ENCODE measurements around the gene MUL1. TPM values are rescaled to one million over a fixed set of nuclear protein-coding genes. Genes with fewer than 3 reads are reported as not detected.

The MUL1 gene
- total and polyA plus RNA-seq, 12 donors: 7.6 to 60.3 (median 42.6) TPM

- peaks cover 0 to 11% (median 7%) of the 10 kb centered on the region in 9 donors for H3K4me1 ChIP-seq
- no peaks in the 10 kb centered on the region for H3K9me3 ChIP-seq
- DNase-seq: no peak
- H3K36me3 ChIP-seq: no peaks in the 10 kb centered on the region
- no peak overlapping the region for H3K4me3 ChIP-seq
- ATAC-seq: no peak
- no peak overlapping the region for H3K27ac ChIP-seq
- intact Hi-C loops (cut with DNase I): no loop called here
- H3K27me3 ChIP-seq: peaks cover 0 to 26% (median 20%) of the 10 kb centered on the region in 7 donors
- 79 to 80% methylated on average over 4 of the region's 4 CpGs for WGBS, 2 donors
- TF ChIP-seq, protein P1, sequence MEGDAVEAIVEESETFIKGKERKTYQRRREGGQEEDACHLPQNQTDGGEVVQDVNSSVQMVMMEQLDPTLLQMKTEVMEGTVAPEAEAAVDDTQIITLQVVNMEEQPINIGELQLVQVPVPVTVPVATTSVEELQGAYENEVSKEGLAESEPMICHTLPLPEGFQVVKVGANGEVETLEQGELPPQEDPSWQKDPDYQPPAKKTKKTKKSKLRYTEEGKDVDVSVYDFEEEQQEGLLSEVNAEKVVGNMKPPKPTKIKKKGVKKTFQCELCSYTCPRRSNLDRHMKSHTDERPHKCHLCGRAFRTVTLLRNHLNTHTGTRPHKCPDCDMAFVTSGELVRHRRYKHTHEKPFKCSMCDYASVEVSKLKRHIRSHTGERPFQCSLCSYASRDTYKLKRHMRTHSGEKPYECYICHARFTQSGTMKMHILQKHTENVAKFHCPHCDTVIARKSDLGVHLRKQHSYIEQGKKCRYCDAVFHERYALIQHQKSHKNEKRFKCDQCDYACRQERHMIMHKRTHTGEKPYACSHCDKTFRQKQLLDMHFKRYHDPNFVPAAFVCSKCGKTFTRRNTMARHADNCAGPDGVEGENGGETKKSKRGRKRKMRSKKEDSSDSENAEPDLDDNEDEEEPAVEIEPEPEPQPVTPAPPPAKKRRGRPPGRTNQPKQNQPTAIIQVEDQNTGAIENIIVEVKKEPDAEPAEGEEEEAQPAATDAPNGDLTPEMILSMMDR (IDR thresholded peaks at IDR 0.05): no peak
Observed at GRCh38 chr1:20533635-20534034, 25.7 kb upstream of the MUL1 start.

DNA sequence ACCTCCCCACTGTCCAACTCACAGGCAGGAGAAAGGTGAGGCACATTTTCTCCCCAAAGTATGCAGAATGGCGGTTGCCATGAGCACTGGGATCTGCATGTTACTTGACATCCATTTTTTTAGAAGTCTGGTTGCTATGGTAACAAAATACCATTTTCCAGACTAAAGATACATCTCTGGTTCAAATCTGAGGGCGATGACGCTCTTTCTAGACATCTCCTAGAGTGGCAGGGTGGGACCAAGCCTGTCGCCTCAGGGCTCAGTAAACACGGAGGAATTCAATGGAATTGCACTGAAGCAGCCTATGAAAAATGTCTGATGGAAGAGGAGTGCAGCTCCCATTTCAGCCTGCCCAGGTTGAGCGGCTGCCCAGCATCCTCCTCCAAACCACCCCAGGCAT is 22.9 kb upstream of the MUL1 start:
- 66 to 71% methylated on average over 6 of the region's 6 CpGs for WGBS, 2 donors
- peaks cover 0 to 11% (median 7%) of the 10 kb centered on the region in 9 donors for H3K4me1 ChIP-seq
- H3K4me3 ChIP-seq: no peak overlapping the region
- TF ChIP-seq, protein P1 (IDR thresholded peaks at IDR 0.05): no peak
- H3K27ac ChIP-seq: no peak overlapping the region
- no peaks in the 10 kb centered on the region for H3K36me3 ChIP-seq
- no peak for DNase-seq
- intact Hi-C loops (cut with DNase I): no loop called here
- H3K27me3 ChIP-seq: peaks cover 0 to 45% (median 25%) of the 10 kb centered on the region in 7 donors
- no peak for ATAC-seq
- H3K9me3 ChIP-seq: no peaks in the 10 kb centered on the region

- H3K27me3 ChIP-seq: peaks cover 0 to 45% (median 25%) of the 10 kb centered on the region in 7 donors
- H3K36me3 ChIP-seq: no peaks in the 10 kb centered on the region
- ATAC-seq (no peak), DNase-seq (no peak)
- peaks cover 0 to 11% (median 7%) of the 10 kb centered on the region in 9 donors for H3K4me1 ChIP-seq
- WGBS, 2 donors: 29 to 43% methylated on average over 8 of the region's 8 CpGs
- H3K9me3 ChIP-seq: no peaks in the 10 kb centered on the region
- TF ChIP-seq, protein P1 (IDR thresholded peaks at IDR 0.05): no peak
- intact Hi-C loops (cut with DNase I): no loop called here
- H3K4me3 ChIP-seq: no peak overlapping the region
- no peak overlapping the region for H3K27ac ChIP-seq
Observed at GRCh38 chr1:20530306-20530705, 22.4 kb upstream of the MUL1 start.

DNA sequence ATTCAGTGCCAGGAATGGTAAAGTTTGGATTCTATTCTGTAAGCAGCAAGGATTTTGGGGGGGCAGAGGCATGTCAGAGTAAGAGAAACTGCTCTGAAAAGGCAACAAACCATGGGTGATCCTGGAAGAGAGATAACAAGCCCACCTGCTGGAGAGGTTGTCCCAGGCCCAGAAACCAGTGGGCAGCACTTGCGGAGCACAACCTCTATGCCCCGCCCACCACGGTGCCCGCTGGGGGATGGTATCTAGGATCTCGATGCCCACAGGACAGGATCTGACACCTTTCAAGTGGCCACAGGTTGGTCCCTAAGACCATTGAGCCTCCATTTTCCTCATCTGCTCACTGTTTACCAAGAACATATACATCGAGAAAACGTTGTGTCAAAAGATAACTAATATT is 20.3 kb upstream of the MUL1 start:
- ATAC-seq (no peak), DNase-seq (no peak)
- TF ChIP-seq, protein P1 (IDR thresholded peaks at IDR 0.05): no peak
- no peaks in the 10 kb centered on the region for H3K9me3 ChIP-seq
- H3K27me3 ChIP-seq: peaks cover 0 to 45% (median 25%) of the 10 kb centered on the region in 7 donors
- 54 to 60% methylated on average over 7 of the region's 7 CpGs for WGBS, 2 donors
- no peak overlapping the region for H3K4me3 ChIP-seq
- intact Hi-C loops (cut with DNase I): loop anchor here in 6 of 10 donors (5.0 to 10.0 kb wide), 4 partner anchors 47 to 207 kb away; partner anchors contain the start of gene SH2D5 (in 2 of the 6)
- H3K4me1 ChIP-seq: no peaks in the 10 kb centered on the region
- H3K27ac ChIP-seq: no peak overlapping the region
- no peaks in the 10 kb centered on the region for H3K36me3 ChIP-seq

All from heart right ventricle (tissue), 16 donors.